GM23248 (cell line): Measurements from ENCODE around the gene LMCD1. TPM values are rescaled to one million over a fixed set of nuclear protein-coding genes. Genes with fewer than 3 reads are reported as not detected.

Experiments used
- DNase-seq: peaks from one replicate; pipeline ENCODE4 v3.0.0-alpha.2; 2015
- H2AFZ ChIP-seq: fragments of 200-600 bp; sonication (generic); 2 replicates; pipeline ENCODE4 v1.6.1; 2016; ENCODE audit warnings: antibody characterized with exemption
- H3F3A ChIP-seq: fragments of 200-600 bp; sonication (generic); 2 replicates; pipeline ENCODE4 v1.6.1; 2016; ENCODE audit warnings: mild to moderate bottlenecking, antibody characterized with exemption, mixed run types; ENCODE audit not compliant: insufficient read depth
- H3K27ac ChIP-seq: fragments of 200-600 bp; sonication (generic); 2 replicates; pipeline ENCODE4 v1.5.1; 2016; ENCODE audit warnings: mild to moderate bottlenecking
- H3K27me3 ChIP-seq: fragments of 200-600 bp; sonication (generic); replicated peaks from 2 replicates; pipeline ENCODE4 v1.6.1; 2016; ENCODE audit warnings: mild to moderate bottlenecking; ENCODE audit not compliant: insufficient read depth
- H3K36me3 ChIP-seq: fragments of 200-600 bp; sonication (generic); 2 replicates; pipeline ENCODE4 v1.6.1; 2016; ENCODE audit warnings: low read depth, mild to moderate bottlenecking
- H3K4me1 ChIP-seq: fragments of 200-600 bp; sonication (generic); 2 replicates; pipeline ENCODE4 v1.6.1; 2016; ENCODE audit warnings: mild to moderate bottlenecking; ENCODE audit not compliant: insufficient read depth
- H3K4me2 ChIP-seq: fragments of 200-600 bp; sonication (generic); one replicate; pipeline ENCODE4 v1.6.1; 2016; ENCODE audit warnings: mild to moderate bottlenecking; ENCODE audit not compliant: unreplicated experiment
- H3K4me3 ChIP-seq: fragments of 200-600 bp; sonication (generic); 2 replicates; pipeline ENCODE4 v1.5.1; 2016; ENCODE audit warnings: mild to moderate bottlenecking
- H3K79me2 ChIP-seq: fragments of 200-600 bp; sonication (generic); 2 replicates; pipeline ENCODE4 v1.6.1; 2016; ENCODE audit warnings: mild to moderate bottlenecking; ENCODE audit not compliant: insufficient read depth
- H3K9ac ChIP-seq: fragments of 200-600 bp; sonication (generic); 2 replicates; pipeline ENCODE4 v1.6.1; 2016; ENCODE audit warnings: mild to moderate bottlenecking
- H3K9me2 ChIP-seq: fragments of 200-600 bp; sonication (generic); 2 replicates; pipeline ENCODE4 v1.6.1; 2016; ENCODE audit warnings: mixed run types, mild to moderate bottlenecking, moderate library complexity; ENCODE audit not compliant: insufficient read depth
- H3K9me3 ChIP-seq: fragments of 200-600 bp; sonication (generic); one replicate; pipeline ENCODE4 v1.6.1; 2017; ENCODE audit warnings: low read depth
- H4K20me1 ChIP-seq: fragments of 200-600 bp; sonication (generic); 2 replicates; pipeline ENCODE4 v1.6.0; 2016; ENCODE audit not compliant: insufficient read depth
- EZH2 ChIP-seq: fragments of 200-600 bp; sonication (generic); IDR thresholded peaks from 2 replicates; pipeline ENCODE4 v1.6.1; 2018; ENCODE audit warnings: antibody characterized with exemption, mild to moderate bottlenecking; ENCODE audit not compliant: insufficient read depth, poor library complexity, severe bottlenecking
- EZH2phosphoT487 ChIP-seq: fragments of 200-600 bp; sonication (generic); IDR thresholded peaks from 2 replicates; pipeline ENCODE4 v1.6.1; 2018; ENCODE audit warnings: antibody characterized with exemption, moderate library complexity, mild to moderate bottlenecking, low read depth; ENCODE audit not compliant: insufficient read depth
- WGBS, 2 experiments: methylation state at CpG; one replicate each; pipeline ENCODE4 v1.1.6; 2015 to 2017; ENCODE audit warnings: low lambda C conversion rate in 2 of 2, low coverage in 1 of 2; ENCODE audit errors: missing lambda C conversion rate in 2 of 2; 5-methylcytosine and 5-hydroxymethylcytosine counted together
- in situ Hi-C: fragments of 300-500 bp; cut with MboI; formaldehyde crosslinking; loops from 2 replicates; pipeline ENCODE4 v1.15.0; 2020
- polyA plus RNA-seq: library from polyadenylated mRNA; unstranded; fragments of >200 nt; fragmentation: Nextera tagmentation; extraction: Ambion mirVana; gene quantifications from 2 replicates; pipeline ENCODE4 v1.2.1, GENCODE V29; 2016
- total RNA-seq: library from RNA; depleted of rRNA; stranded (reverse); fragments of >200 nt; shearing (Covaris generic); gene quantifications from 2 replicates; pipeline ENCODE4 v1.2.3, GENCODE V29; 2014

Gene LMCD1
- total and polyA plus RNA-seq, 2 experiments from 2014 or later: 187 to 259 TPM

GRCh38 chr3:8500989-8501370 lies 643 bp upstream of the LMCD1 start:
- DNase-seq: no peak

GRCh38 chr3:8503461-8503860 lies 1.8 kb downstream of the LMCD1 start:
- Histone ChIP-seq H4K20me1 (no peaks in the 10 kb centered on the region), H3K9me2 (no peaks in the 10 kb centered on the region), H3K4me3 (peak overlapping the region; percentile 69), H3K27me3 (no peaks in the 10 kb centered on the region), H3K36me3 (no peaks in the 10 kb centered on the region), H3K4me1 (peaks cover 65% of the 10 kb centered on the region), H3F3A (peaks cover 71% of the 10 kb centered on the region), H3K27ac (peak overlapping the region; percentile 42), H3K9ac (peak overlapping the region; percentile 76), H2AFZ (no peak overlapping the region), H3K4me2 (peak overlapping the region; percentile 90), H3K9me3 (no peaks in the 10 kb centered on the region), H3K79me2 (peaks cover 41% of the 10 kb centered on the region)
- in situ Hi-C loops: no loop called here
- WGBS, 2 experiments: 15 to 17% methylated on average over 1 of the region's 1 CpG
- TF ChIP-seq EZH2phosphoT487: no peak
- no peak for TF ChIP-seq EZH2
- peak; percentile 63 for DNase-seq

More at GRCh38 chr3:8500989-8501370, 643 bp upstream of the LMCD1 start:
- Histone ChIP-seq H2AFZ (peak overlapping the region; percentile 73), H3F3A (peaks cover 59% of the 10 kb centered on the region), H3K27ac (peak overlapping the region; percentile 79), H3K36me3 (no peaks in the 10 kb centered on the region), H3K9me2 (no peaks in the 10 kb centered on the region), H3K27me3 (no peaks in the 10 kb centered on the region), H4K20me1 (no peaks in the 10 kb centered on the region), H3K9me3 (no peaks in the 10 kb centered on the region), H3K9ac (peak overlapping the region; percentile 86), H3K4me1 (peaks cover 41% of the 10 kb centered on the region), H3K4me2 (peak overlapping the region; percentile 99), H3K79me2 (peaks cover 35% of the 10 kb centered on the region), H3K4me3 (peak overlapping the region; percentile 84)
- 2% methylated on average over 8 of the region's 8 CpGs for WGBS, 2 experiments
- TF ChIP-seq EZH2phosphoT487: no peak
- TF ChIP-seq EZH2: no peak
- in situ Hi-C loops: no loop called here

GRCh38 chr3:8503871-8504610 lies 2.4 kb downstream of the LMCD1 start:
- H3K27me3 ChIP-seq: no peaks in the 10 kb centered on the region
- no peaks in the 10 kb centered on the region for H3K9me3 ChIP-seq
- peak overlapping the region; percentile 90 for H3K4me2 ChIP-seq
- peaks cover 4% of the 10 kb centered on the region; the same call in 1 of the 2 replicates for H3K36me3 ChIP-seq
- H3K9me2 ChIP-seq: no peaks in the 10 kb centered on the region
- H3K9ac ChIP-seq: peak overlapping the region; percentile 76
- TF ChIP-seq EZH2 (no peak), EZH2phosphoT487 (no peak)
- H4K20me1 ChIP-seq: no peaks in the 10 kb centered on the region
- DNase-seq: no peak
- H3F3A ChIP-seq: peaks cover 73% of the 10 kb centered on the region
- peak overlapping the region; percentile 69 for H3K4me3 ChIP-seq
- WGBS, 2 experiments: 25 to 29% methylated on average over 8 of the region's 8 CpGs
- peaks cover 70% of the 10 kb centered on the region for H3K4me1 ChIP-seq
- H3K27ac ChIP-seq: peak overlapping the region; percentile 42
- no peak overlapping the region for H2AFZ ChIP-seq
- H3K79me2 ChIP-seq: peaks cover 41% of the 10 kb centered on the region
- in situ Hi-C loops: no loop called here

GRCh38 chr3:8504611-8504973 lies 3.0 kb downstream of the LMCD1 start:
- no peak overlapping the region for H2AFZ ChIP-seq
- peak overlapping the region; percentile 69 for H3K4me3 ChIP-seq
- H3K4me2 ChIP-seq: peak overlapping the region; percentile 90
- no peaks in the 10 kb centered on the region for H3K9me2 ChIP-seq
- H3K9me3 ChIP-seq: no peaks in the 10 kb centered on the region
- H4K20me1 ChIP-seq: no peaks in the 10 kb centered on the region
- no peak for TF ChIP-seq EZH2
- TF ChIP-seq EZH2phosphoT487: no peak
- WGBS, 2 experiments: 41 to 48% methylated on average over 4 of the region's 4 CpGs
- H3F3A ChIP-seq: peaks cover 79% of the 10 kb centered on the region
- 0 out of 2 replicates have a peak overlapping the region, but pooled peaks have one; percentile 42 for H3K27ac ChIP-seq
- H3K27me3 ChIP-seq: no peaks in the 10 kb centered on the region
- peaks cover 41% of the 10 kb centered on the region for H3K79me2 ChIP-seq
- peaks cover 10% of the 10 kb centered on the region; the same call in 1 of the 2 replicates for H3K36me3 ChIP-seq
- in situ Hi-C loops: no loop called here
- H3K9ac ChIP-seq: peak overlapping the region; percentile 76
- DNase-seq: no peak
- H3K4me1 ChIP-seq: peaks cover 75% of the 10 kb centered on the region
